ENCODE data around the gene CD300LF. TPM values are rescaled to one million over a fixed set of nuclear protein-coding genes. Genes with fewer than 3 reads are reported as not detected.

CD300LF gene
- total RNA-seq, 4 donors from 2014 or later: not detected

DNA sequence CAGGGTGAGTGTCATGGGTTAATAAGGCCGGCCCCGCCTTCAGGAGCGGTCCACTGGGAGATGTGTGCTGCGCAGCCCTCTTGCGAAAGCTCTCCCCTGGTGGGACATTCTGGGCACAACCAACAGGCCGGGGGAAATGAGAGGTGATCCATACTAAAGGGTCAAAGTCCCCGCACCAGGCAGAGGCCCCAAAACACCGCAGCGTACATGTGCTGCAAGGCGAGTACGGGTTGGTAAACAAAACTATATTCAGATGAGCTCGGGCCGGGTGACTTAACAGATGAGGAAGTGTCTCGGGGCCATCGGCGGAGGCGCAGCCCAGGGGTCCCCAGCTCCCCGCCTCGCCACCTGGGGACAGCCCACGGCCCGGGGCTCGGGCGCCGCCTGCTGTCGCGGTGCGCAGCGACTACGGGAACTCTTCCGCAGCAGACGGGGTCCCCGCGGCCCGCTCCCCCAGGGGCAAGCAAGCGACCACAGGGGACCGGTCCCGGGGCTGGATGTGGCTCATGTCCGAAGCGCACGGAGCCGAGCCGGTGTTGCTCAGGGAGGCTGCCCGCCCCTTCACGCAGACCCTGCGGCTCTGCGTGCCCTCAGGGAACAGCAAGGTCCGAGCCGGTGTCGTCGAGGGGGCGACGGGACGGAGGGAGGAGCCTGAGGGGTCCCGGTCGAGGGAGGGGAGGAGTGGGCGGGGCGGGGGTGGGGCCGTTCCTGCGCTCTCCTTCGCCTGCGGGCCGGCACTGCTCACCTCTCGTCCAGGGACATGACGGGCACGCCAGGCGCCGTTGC, 24.0 kb upstream of the CD300LF start, which contains the start of gene RAB37:
TSS of gene RAB37 (plus strand) at position 744 of the 786 bp plus-strand sequence. CDS start at position 761, 17 bp downstream.
- intact Hi-C loops (cut with DNase I): loop anchor here (5.0 kb wide), 1 partner anchor 79 kb away; no protein-coding TSS in a partner anchor
- Histone ChIP-seq H3K9me3 (no peaks in the 10 kb centered on the region), H3K27me3 (peaks cover 24% of the 10 kb centered on the region), H3K4me1 (peaks cover 15 to 24% of the 10 kb centered on the region in 2 donors), H3K4me3 (replicated peaks in 1 of 3) (no peak within 1 kb of the TSS), H3K27ac (no peak within 1 kb of the TSS), H3K36me3 (no peaks in the 10 kb centered on the region)
- 3 to 4% methylated on average over 17 to 21 of the region's 67 CpGs for WGBS, 2 donors
- no peak for TF ChIP-seq POLR2A (IDR thresholded peaks at IDR 0.05)
- TF ChIP-seq, protein P1, sequence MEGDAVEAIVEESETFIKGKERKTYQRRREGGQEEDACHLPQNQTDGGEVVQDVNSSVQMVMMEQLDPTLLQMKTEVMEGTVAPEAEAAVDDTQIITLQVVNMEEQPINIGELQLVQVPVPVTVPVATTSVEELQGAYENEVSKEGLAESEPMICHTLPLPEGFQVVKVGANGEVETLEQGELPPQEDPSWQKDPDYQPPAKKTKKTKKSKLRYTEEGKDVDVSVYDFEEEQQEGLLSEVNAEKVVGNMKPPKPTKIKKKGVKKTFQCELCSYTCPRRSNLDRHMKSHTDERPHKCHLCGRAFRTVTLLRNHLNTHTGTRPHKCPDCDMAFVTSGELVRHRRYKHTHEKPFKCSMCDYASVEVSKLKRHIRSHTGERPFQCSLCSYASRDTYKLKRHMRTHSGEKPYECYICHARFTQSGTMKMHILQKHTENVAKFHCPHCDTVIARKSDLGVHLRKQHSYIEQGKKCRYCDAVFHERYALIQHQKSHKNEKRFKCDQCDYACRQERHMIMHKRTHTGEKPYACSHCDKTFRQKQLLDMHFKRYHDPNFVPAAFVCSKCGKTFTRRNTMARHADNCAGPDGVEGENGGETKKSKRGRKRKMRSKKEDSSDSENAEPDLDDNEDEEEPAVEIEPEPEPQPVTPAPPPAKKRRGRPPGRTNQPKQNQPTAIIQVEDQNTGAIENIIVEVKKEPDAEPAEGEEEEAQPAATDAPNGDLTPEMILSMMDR (IDR thresholded peaks at IDR 0.05): peak in 4 of 6 experiments; percentile 9 to 54 (median 47)
- DNase-seq: no peak

DNA sequence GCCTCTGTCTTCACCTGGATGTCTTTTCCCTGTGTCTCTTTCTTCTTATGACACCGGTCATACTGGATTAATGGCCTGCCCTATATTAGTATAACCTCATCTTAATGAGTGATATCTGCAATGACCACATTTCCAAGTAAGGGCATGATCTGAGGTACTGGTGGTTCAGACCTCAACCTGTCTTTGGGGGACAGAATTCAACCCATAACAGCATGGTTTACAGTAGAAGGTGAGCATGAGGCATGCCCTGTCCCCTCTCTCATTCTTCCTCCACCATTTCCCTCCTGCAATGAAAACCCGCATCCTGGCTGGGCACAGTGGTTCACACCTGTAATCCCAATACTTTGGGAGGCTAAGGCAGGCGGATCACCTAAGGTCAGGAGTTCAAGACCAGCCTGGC, 21.5 kb upstream of the CD300LF start:
- Histone ChIP-seq H3K4me3 (replicated peaks in 1 of 3) (no peak overlapping the region), H3K36me3 (no peaks in the 10 kb centered on the region), H3K4me1 (peaks cover 15 to 24% of the 10 kb centered on the region in 2 donors), H3K9me3 (no peaks in the 10 kb centered on the region), H3K27ac (no peak overlapping the region), H3K27me3 (peaks cover 21% of the 10 kb centered on the region)
- whole genome bisulfite sequencing, 2 donors: 97 to 98% methylated on average over 3 of the region's 3 CpGs
- TF ChIP-seq, protein P1 (IDR thresholded peaks at IDR 0.05): no peak
- TF ChIP-seq POLR2A (IDR thresholded peaks at IDR 0.05): no peak
- DNase-seq: no peak
- intact Hi-C loops (cut with DNase I): loop anchor here (5.0 kb wide), 1 partner anchor 57 kb away; no protein-coding TSS in a partner anchor

DNA sequence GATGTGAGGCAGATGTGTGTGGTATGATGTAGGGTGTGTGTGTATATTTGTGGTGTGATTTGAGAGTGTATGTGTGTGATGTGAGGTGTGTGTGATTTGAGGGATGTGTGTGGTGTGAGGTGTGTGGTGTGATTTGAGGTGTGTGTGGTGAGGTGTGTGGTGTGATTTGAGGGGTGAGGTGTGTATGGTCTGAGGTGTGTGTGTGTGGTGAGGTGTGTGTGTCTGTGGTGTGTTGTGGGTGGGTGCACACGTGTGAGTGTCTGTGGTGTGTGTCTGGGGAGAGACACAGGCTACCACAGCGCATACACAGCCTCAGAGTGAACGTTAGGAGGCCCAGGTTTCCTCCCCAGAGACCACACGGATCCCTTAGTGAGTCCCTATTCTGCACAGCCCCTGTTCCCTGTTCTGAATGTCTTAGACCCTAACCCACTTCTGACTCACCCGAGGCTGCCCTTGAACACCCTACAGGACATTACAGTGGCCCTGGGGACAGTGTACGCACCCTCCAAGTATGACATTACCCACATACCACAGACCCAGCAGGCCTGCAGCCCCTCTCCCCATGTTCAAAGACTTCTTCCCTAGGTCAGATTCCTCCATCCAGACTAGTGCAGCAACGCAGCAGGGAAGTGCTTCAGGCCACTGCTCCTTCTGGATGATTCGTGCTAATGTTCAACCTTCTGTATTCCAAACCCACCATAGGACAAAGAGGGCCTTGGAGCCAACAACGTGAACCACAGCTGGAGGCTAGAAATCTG, 20.8 kb upstream of the CD300LF start:
- Histone ChIP-seq H3K27ac (no peak overlapping the region), H3K9me3 (no peaks in the 10 kb centered on the region), H3K36me3 (no peaks in the 10 kb centered on the region), H3K4me1 (peaks cover 15 to 23% of the 10 kb centered on the region in 2 donors), H3K27me3 (peaks cover 18% of the 10 kb centered on the region), H3K4me3 (replicated peaks in 1 of 3) (no peak overlapping the region)
- DNase-seq: no peak
- 71 to 82% methylated on average over 9 of the region's 9 CpGs for WGBS, 2 donors
- TF ChIP-seq POLR2A (IDR thresholded peaks at IDR 0.05): no peak
- TF ChIP-seq, protein P1 (IDR thresholded peaks at IDR 0.05): no peak
- intact Hi-C loops (cut with DNase I): loop anchor here (5.0 kb wide), 1 partner anchor 56 kb away; no protein-coding TSS in a partner anchor

DNA sequence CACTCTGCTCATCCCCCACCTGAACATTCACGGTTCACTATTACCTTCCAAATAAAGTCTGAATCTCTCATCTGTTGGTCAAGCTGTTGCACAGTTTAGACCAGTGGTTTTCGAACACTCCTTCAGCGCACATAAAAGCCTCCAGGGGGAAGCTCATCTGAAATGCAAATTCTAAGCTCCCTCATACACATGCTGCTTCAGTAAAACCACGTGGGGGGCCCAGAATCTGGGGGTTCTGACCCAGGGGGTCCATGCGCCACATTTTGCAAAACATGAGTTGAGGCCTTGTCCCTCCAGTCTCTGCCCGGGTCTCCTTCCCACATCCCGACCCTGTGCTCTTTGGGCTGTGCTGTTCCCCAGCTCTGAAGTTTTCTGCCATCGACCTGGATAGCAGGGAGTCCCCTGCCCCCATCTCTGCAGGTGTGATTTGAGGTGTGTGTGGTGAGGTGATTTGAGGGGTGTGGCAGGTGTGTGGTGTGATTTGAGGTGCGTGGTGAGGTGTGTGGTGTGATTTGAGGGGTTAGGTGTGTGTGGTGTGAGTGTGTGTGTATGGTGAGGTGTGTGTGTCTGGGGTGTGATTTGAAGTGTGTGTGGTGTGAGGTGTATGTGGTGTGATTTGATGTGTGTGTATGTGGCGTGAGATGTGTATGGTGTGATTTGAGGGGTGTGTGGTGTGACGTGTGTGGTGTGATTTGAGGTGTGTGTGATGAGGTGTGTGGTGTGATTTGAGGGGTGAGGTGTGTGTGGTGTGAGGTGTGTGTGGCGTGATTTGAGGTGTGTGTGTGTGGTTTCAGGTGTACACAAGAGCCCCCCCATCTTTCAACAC, 19.5 kb upstream of the CD300LF start:
- peaks cover 7% of the 10 kb centered on the region for H3K27me3 ChIP-seq
- intact Hi-C loops (cut with DNase I): loop anchor here (5.0 kb wide), 1 partner anchor 55 kb away; no protein-coding TSS in a partner anchor
- H3K4me3 ChIP-seq (replicated peaks in 1 of 3): no peak overlapping the region
- no peak overlapping the region for H3K27ac ChIP-seq
- H3K4me1 ChIP-seq: peaks cover 10 to 11% of the 10 kb centered on the region in 2 donors
- DNase-seq: no peak
- TF ChIP-seq, protein P1 (IDR thresholded peaks at IDR 0.05): no peak
- no peak for TF ChIP-seq POLR2A (IDR thresholded peaks at IDR 0.05)
- 74 to 77% methylated on average over 12 of the region's 12 CpGs for WGBS, 2 donors
- no peaks in the 10 kb centered on the region for H3K9me3 ChIP-seq
- H3K36me3 ChIP-seq: no peaks in the 10 kb centered on the region

All from thyroid gland (tissue), 4 donors.